ENCODE results near the gene TSPEAR. TPM values are rescaled to one million over a fixed set of nuclear protein-coding genes. Genes with fewer than 3 reads are reported as not detected.

TSPEAR gene
- total RNA-seq, 1 donor from 2014 or later, result 0.15 TPM

GRCh38 chr21:44658913-44659595, 52.3 kb downstream of the TSPEAR start:
- peaks cover 8% of the 10 kb centered on the region for H3K36me3 Mint-ChIP-seq (ENCODE audit: low read depth)
- H3K4me3 Mint-ChIP-seq (ENCODE audit: unreplicated experiment), result no peak overlapping the region
- DNase-seq (ENCODE audit: low spot score), result no peak

DNA sequence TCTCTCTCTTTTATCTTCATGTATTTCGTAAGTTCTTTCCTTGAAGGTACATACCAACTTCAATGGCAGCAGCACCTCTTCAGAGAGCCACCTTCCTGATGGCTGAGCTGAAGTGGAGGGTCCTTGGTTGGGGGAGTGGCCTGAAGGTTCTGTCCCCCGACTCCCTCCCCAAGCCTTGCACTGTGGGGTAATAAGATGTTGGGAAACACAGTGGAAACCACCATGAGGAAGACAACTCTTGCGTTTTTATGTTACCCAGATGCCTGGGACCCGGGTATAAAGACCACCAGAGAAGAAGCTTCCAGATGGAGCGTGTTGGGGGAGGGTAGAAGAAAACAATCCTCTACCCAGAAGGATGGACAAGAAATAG, 52.8 kb downstream of the TSPEAR start:
- Mint-ChIP-seq H3K27me3 (ENCODE audit: low read depth) (peaks cover 38% of the 10 kb centered on the region), H3K27ac (ENCODE audit: unreplicated experiment) (no peak overlapping the region), H3K36me3 (ENCODE audit: low read depth) (peaks cover 8% of the 10 kb centered on the region), H3K9me3 (ENCODE audit: low read depth) (peaks cover 24% of the 10 kb centered on the region), H3K4me1 (ENCODE audit: low read depth) (no peaks in the 10 kb centered on the region), H3K4me3 (ENCODE audit: unreplicated experiment) (no peak overlapping the region)
- no peak for DNase-seq (ENCODE audit: low spot score)
- TF ChIP-seq, protein P1, sequence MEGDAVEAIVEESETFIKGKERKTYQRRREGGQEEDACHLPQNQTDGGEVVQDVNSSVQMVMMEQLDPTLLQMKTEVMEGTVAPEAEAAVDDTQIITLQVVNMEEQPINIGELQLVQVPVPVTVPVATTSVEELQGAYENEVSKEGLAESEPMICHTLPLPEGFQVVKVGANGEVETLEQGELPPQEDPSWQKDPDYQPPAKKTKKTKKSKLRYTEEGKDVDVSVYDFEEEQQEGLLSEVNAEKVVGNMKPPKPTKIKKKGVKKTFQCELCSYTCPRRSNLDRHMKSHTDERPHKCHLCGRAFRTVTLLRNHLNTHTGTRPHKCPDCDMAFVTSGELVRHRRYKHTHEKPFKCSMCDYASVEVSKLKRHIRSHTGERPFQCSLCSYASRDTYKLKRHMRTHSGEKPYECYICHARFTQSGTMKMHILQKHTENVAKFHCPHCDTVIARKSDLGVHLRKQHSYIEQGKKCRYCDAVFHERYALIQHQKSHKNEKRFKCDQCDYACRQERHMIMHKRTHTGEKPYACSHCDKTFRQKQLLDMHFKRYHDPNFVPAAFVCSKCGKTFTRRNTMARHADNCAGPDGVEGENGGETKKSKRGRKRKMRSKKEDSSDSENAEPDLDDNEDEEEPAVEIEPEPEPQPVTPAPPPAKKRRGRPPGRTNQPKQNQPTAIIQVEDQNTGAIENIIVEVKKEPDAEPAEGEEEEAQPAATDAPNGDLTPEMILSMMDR (IDR thresholded peaks at IDR 0.05), result no peak

More at GRCh38 chr21:44658913-44659595, 52.3 kb downstream of the TSPEAR start:
- H3K9me3 Mint-ChIP-seq (ENCODE audit: low read depth), result peaks cover 29% of the 10 kb centered on the region
- H3K27me3 Mint-ChIP-seq (ENCODE audit: low read depth), result peaks cover 38% of the 10 kb centered on the region
- no peak overlapping the region for H3K27ac Mint-ChIP-seq (ENCODE audit: unreplicated experiment)
- no peaks in the 10 kb centered on the region for H3K4me1 Mint-ChIP-seq (ENCODE audit: low read depth)
- TF ChIP-seq, protein P1 (IDR thresholded peaks at IDR 0.05), result no peak

GRCh38 chr21:44657635-44658540, 53.5 kb downstream of the TSPEAR start, which contains the start of gene KRTAP12-3:
TSS of gene KRTAP12-3 (plus strand) at chr21:44657932. CDS start at chr21:44657980, 48 bp downstream.
- no peak within 1 kb of the TSS for H3K27ac Mint-ChIP-seq (ENCODE audit: unreplicated experiment)
- TF ChIP-seq, protein P1 (IDR thresholded peaks at IDR 0.05), result no peak
- H3K27me3 Mint-ChIP-seq (ENCODE audit: low read depth), result peaks cover 42% of the 10 kb centered on the region
- no peak within 1 kb of the TSS for H3K4me3 Mint-ChIP-seq (ENCODE audit: unreplicated experiment)
- H3K4me1 Mint-ChIP-seq (ENCODE audit: low read depth), result no peaks in the 10 kb centered on the region
- peaks cover 24% of the 10 kb centered on the region for H3K9me3 Mint-ChIP-seq (ENCODE audit: low read depth)
- H3K36me3 Mint-ChIP-seq (ENCODE audit: low read depth), result peaks cover 8% of the 10 kb centered on the region
- no peak for DNase-seq (ENCODE audit: low spot score)

DNA sequence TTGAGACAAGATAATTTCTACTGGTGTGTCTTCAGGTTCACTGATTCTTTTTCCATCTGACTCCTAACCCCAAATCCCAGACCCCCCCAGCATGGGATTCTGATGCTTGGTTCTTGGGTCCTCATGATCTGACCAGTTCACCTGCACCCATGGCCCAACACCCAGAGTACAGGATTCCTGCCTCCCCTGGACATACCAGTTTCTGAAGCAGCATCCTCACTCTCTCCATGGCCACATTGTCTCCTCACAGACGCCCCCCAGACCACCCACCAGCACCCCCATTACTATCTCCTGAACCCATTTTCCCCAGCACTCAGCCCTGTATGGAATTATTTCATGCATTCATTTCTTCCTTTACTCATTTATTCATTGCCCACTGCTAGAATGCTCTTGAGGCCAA, 54.5 kb downstream of the TSPEAR start:
- Mint-ChIP-seq H3K4me3 (ENCODE audit: unreplicated experiment) (no peak overlapping the region), H3K27ac (ENCODE audit: unreplicated experiment) (no peak overlapping the region), H3K36me3 (ENCODE audit: low read depth) (peaks cover 8% of the 10 kb centered on the region), H3K9me3 (ENCODE audit: low read depth) (peaks cover 19% of the 10 kb centered on the region), H3K27me3 (ENCODE audit: low read depth) (peaks cover 38% of the 10 kb centered on the region), H3K4me1 (ENCODE audit: low read depth) (no peaks in the 10 kb centered on the region)
- no peak for DNase-seq (ENCODE audit: low spot score)
- TF ChIP-seq, protein P1 (IDR thresholded peaks at IDR 0.05), result no peak

DNA sequence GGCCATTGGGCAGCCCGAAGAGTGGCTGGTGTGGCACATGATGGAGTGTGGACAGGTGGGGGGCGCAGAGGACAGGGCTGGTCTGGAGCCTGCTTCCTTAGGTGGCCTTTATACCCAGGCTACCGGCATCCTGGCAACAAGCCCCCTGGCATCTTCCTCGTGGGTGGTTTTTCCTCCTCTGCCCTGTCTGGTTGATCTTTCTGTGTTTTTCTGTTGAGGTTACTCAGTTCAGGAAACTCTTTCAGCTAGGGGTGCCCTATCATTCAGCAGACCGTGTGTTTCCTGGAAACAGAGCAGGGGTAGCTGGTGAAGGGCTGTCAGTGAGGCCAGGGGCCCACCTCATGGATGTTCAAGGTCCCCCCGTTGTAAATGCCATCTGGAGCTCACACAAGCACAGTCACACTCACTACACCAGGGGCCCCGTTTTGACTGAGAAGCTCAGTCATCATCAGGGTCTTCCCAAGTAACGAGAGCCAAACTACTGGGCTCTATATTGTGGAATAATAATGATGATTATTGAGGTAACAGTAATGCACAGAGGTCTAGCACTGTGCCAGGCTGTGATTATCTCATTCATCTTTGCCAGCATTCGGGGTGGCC, 56.7 kb downstream of the TSPEAR start, which contains the start of gene KRTAP12-4:
KRTAP12-4 (minus strand) TSS at position 84 of the 600 bp plus-strand sequence; CDS start at position 39, 45 bp downstream.
- Mint-ChIP-seq H3K4me3 (ENCODE audit: unreplicated experiment) (no peak within 1 kb of the TSS), H3K36me3 (ENCODE audit: low read depth) (peaks cover 7% of the 10 kb centered on the region), H3K27ac (ENCODE audit: unreplicated experiment) (no peak within 1 kb of the TSS), H3K27me3 (ENCODE audit: low read depth) (peaks cover 33% of the 10 kb centered on the region), H3K9me3 (ENCODE audit: low read depth) (peaks cover 19% of the 10 kb centered on the region), H3K4me1 (ENCODE audit: low read depth) (no peaks in the 10 kb centered on the region)
- no peak for DNase-seq (ENCODE audit: low spot score)
- TF ChIP-seq, protein P1 (IDR thresholded peaks at IDR 0.05), result no peak

All from chondrocyte (in vitro differentiated cells).